ENCODE results near the gene COX6B1. TPM values are rescaled to one million over a fixed set of nuclear protein-coding genes. Genes with fewer than 3 reads are reported as not detected.
A peak's percentile ranks its signal among the peaks of the same experiment; 100 is the strongest.
"Not testable (repeated sequence)": the region's sequence is repeated elsewhere in the genome, so short reads cannot be mapped to it uniquely, and the experiment has no call there.

COX6B1 gene
- polyA plus RNA-seq (2013, experiment 1 of 2) = 690 TPM
- polyA plus RNA-seq (2013, experiment 2 of 2) = 727 TPM

- Histone ChIP-seq H3K23ac (ENCODE audit: low read length in 2 of 2) (no peak within 1 kb of the TSS), H3K27ac (ENCODE audit: low read length, poor library complexity, severe bottlenecking) (peak within 1 kb of the TSS; percentile 43), H3K36me3 (ENCODE audit: control insufficient read depth in 1 of 2, insufficient read depth in 2 of 2, low read depth in 1 of 2, low read length in 2 of 2) (peaks cover 13 to 19% of the 10 kb centered on the region in 2 experiments), H4K91ac (ENCODE audit: low read length) (no peak within 1 kb of the TSS), H3K14ac (ENCODE audit: low read length in 2 of 2) (no peak within 1 kb of the TSS), H2BK12ac (ENCODE audit: low read length in 2 of 2) (peak within 1 kb of the TSS in 1 of 2 experiments; percentile 55), H2AFZ (ENCODE audit: low read depth, low read length) (peak within 1 kb of the TSS; percentile 80), H2BK120ac (ENCODE audit: low read depth, low read length) (no peak within 1 kb of the TSS), H3K9ac (ENCODE audit: low read length) (peak within 1 kb of the TSS; percentile 96), H3K18ac (ENCODE audit: low read depth in 1 of 2, low read length in 2 of 2) (peak within 1 kb of the TSS; percentile 12 to 48), H3K4me1 (ENCODE audit: control insufficient read depth, insufficient read depth, low read depth, low read length) (peaks cover 9% of the 10 kb centered on the region), H3K4me2 (ENCODE audit: low read length, poor library complexity, severe bottlenecking) (peak within 1 kb of the TSS; percentile 59), H2BK5ac (ENCODE audit: low read depth, low read length, poor library complexity, severe bottlenecking) (no peak within 1 kb of the TSS), H3K4me3 (ENCODE audit: insufficient read depth in 1 of 2, low read depth in 1 of 2, low read length in 2 of 2) (peak within 1 kb of the TSS; percentile 74 to 96), H2BK15ac (ENCODE audit: low read depth, poor library complexity, severe bottlenecking) (no peak within 1 kb of the TSS), H3K4ac (ENCODE audit: low read depth in 1 of 2, low read length in 2 of 2) (peak within 1 kb of the TSS in 1 of 2 experiments; percentile 78), H2AK5ac (ENCODE audit: low read length, severe bottlenecking) (no peak within 1 kb of the TSS), H3K9me3 (ENCODE audit: control insufficient read depth, low read length) (no peaks in the 10 kb centered on the region), H3K27me3 (ENCODE audit: control insufficient read depth in 1 of 2, insufficient read depth in 1 of 2, low read length in 2 of 2) (no peaks in the 10 kb centered on the region), H4K8ac (ENCODE audit: low read length) (no peak within 1 kb of the TSS), H3K79me1 (replicated peaks; ENCODE audit: low read length, poor library complexity, severe bottlenecking) (peaks cover 13% of the 10 kb centered on the region)
- DNase-seq = peak; percentile 99
- under 1% methylated on average over 46 of the region's 46 CpGs for WGBS
Measured at GRCh38 chr19:35648017-35648961, at the start of gene COX6B1. TSS of gene COX6B1 (plus strand) at chr19:35648323. CDS start at chr19:35651244, 2,921 bp downstream.

GRCh38 chr19:35601971-35602370, 46.2 kb upstream of the COX6B1 start:
- no peak for DNase-seq
- H3K4me1 ChIP-seq (ENCODE audit: control insufficient read depth, insufficient read depth, low read depth, low read length) = peaks cover 1% of the 10 kb centered on the region
- no peak overlapping the region for H3K18ac ChIP-seq (ENCODE audit: low read depth in 1 of 2, low read length in 2 of 2)
- H3K4me3 ChIP-seq (ENCODE audit: insufficient read depth in 1 of 2, low read depth in 1 of 2, low read length in 2 of 2) = no peak overlapping the region
- no peak overlapping the region for H3K14ac ChIP-seq (ENCODE audit: low read length in 2 of 2)
- H2BK12ac ChIP-seq (ENCODE audit: low read length in 2 of 2) = no peak overlapping the region
- no peaks in the 10 kb centered on the region for H3K79me1 ChIP-seq (replicated peaks; ENCODE audit: low read length, poor library complexity, severe bottlenecking)
- no peaks in the 10 kb centered on the region for H3K36me3 ChIP-seq (ENCODE audit: control insufficient read depth in 1 of 2, insufficient read depth in 2 of 2, low read depth in 1 of 2, low read length in 2 of 2)
- 100% methylated on average over 2 of the region's 3 CpGs for WGBS
- H3K4ac ChIP-seq (ENCODE audit: low read depth in 1 of 2, low read length in 2 of 2) = no peak overlapping the region
- H2AK5ac ChIP-seq (ENCODE audit: low read length, severe bottlenecking) = no peak overlapping the region
- no peak overlapping the region for H3K27ac ChIP-seq (ENCODE audit: low read length, poor library complexity, severe bottlenecking)
- H2BK15ac ChIP-seq (ENCODE audit: low read depth, poor library complexity, severe bottlenecking) = no peak overlapping the region
- no peak overlapping the region for H2BK120ac ChIP-seq (ENCODE audit: low read depth, low read length)
- H4K91ac ChIP-seq (ENCODE audit: low read length) = no peak overlapping the region
- no peak overlapping the region for H3K9ac ChIP-seq (ENCODE audit: low read length)
- H3K27me3 ChIP-seq (ENCODE audit: control insufficient read depth in 1 of 2, insufficient read depth in 1 of 2, low read length in 2 of 2) = peaks cover 0 to 12% of the 10 kb centered on the region in 2 experiments
- no peak overlapping the region for H3K23ac ChIP-seq (ENCODE audit: low read length in 2 of 2)
- H2BK5ac ChIP-seq (ENCODE audit: low read depth, low read length, poor library complexity, severe bottlenecking) = no peak overlapping the region
- H3K9me3 ChIP-seq (ENCODE audit: control insufficient read depth, low read length) = peaks cover 4% of the 10 kb centered on the region
- no peak overlapping the region for H2AFZ ChIP-seq (ENCODE audit: low read depth, low read length)
- H3K4me2 ChIP-seq (ENCODE audit: low read length, poor library complexity, severe bottlenecking) = no peak overlapping the region
- H4K8ac ChIP-seq (ENCODE audit: low read length) = no peak overlapping the region

GRCh38 chr19:35604436-35604835, 43.7 kb upstream of the COX6B1 start:
- not testable (repeated sequence) for H3K4ac ChIP-seq (ENCODE audit: low read depth in 1 of 2, low read length in 2 of 2); H3K18ac ChIP-seq (ENCODE audit: low read depth in 1 of 2, low read length in 2 of 2); H2BK15ac ChIP-seq (ENCODE audit: low read depth, poor library complexity, severe bottlenecking); H3K4me3 ChIP-seq (ENCODE audit: insufficient read depth in 1 of 2, low read depth in 1 of 2, low read length in 2 of 2); H2BK5ac ChIP-seq (ENCODE audit: low read depth, low read length, poor library complexity, severe bottlenecking); H3K4me1 ChIP-seq (ENCODE audit: control insufficient read depth, insufficient read depth, low read depth, low read length); H4K91ac ChIP-seq (ENCODE audit: low read length); H2AK5ac ChIP-seq (ENCODE audit: low read length, severe bottlenecking); H4K8ac ChIP-seq (ENCODE audit: low read length); DNase-seq; H3K27ac ChIP-seq (ENCODE audit: low read length, poor library complexity, severe bottlenecking); H3K36me3 ChIP-seq (ENCODE audit: control insufficient read depth in 1 of 2, insufficient read depth in 2 of 2, low read depth in 1 of 2, low read length in 2 of 2); H3K14ac ChIP-seq (ENCODE audit: low read length in 2 of 2); H2AFZ ChIP-seq (ENCODE audit: low read depth, low read length); H3K79me1 ChIP-seq (replicated peaks; ENCODE audit: low read length, poor library complexity, severe bottlenecking); H2BK12ac ChIP-seq (ENCODE audit: low read length in 2 of 2); H3K23ac ChIP-seq (ENCODE audit: low read length in 2 of 2); H3K4me2 ChIP-seq (ENCODE audit: low read length, poor library complexity, severe bottlenecking); H2BK120ac ChIP-seq (ENCODE audit: low read depth, low read length); H3K9ac ChIP-seq (ENCODE audit: low read length)
- H3K9me3 ChIP-seq (ENCODE audit: control insufficient read depth, low read length) = peaks cover 16% of the 10 kb centered on the region
- 80% methylated on average over 4 of the region's 4 CpGs for WGBS
- H3K27me3 ChIP-seq (ENCODE audit: control insufficient read depth in 1 of 2, insufficient read depth in 1 of 2, low read length in 2 of 2) = peaks cover 0 to 12% of the 10 kb centered on the region in 2 experiments

- H4K8ac ChIP-seq (ENCODE audit: low read length); H3K4me2 ChIP-seq (ENCODE audit: low read length, poor library complexity, severe bottlenecking); H3K14ac ChIP-seq (ENCODE audit: low read length in 2 of 2); H2BK5ac ChIP-seq (ENCODE audit: low read depth, low read length, poor library complexity, severe bottlenecking); DNase-seq; H4K91ac ChIP-seq (ENCODE audit: low read length); H2AFZ ChIP-seq (ENCODE audit: low read depth, low read length); H3K79me1 ChIP-seq (replicated peaks; ENCODE audit: low read length, poor library complexity, severe bottlenecking); H2BK120ac ChIP-seq (ENCODE audit: low read depth, low read length); H3K4me1 ChIP-seq (ENCODE audit: control insufficient read depth, insufficient read depth, low read depth, low read length); H2BK15ac ChIP-seq (ENCODE audit: low read depth, poor library complexity, severe bottlenecking); H3K4me3 ChIP-seq (ENCODE audit: insufficient read depth in 1 of 2, low read depth in 1 of 2, low read length in 2 of 2); H3K18ac ChIP-seq (ENCODE audit: low read depth in 1 of 2, low read length in 2 of 2); H3K27ac ChIP-seq (ENCODE audit: low read length, poor library complexity, severe bottlenecking); H3K4ac ChIP-seq (ENCODE audit: low read depth in 1 of 2, low read length in 2 of 2); H3K9ac ChIP-seq (ENCODE audit: low read length); H3K23ac ChIP-seq (ENCODE audit: low read length in 2 of 2); H2AK5ac ChIP-seq (ENCODE audit: low read length, severe bottlenecking); H3K36me3 ChIP-seq (ENCODE audit: control insufficient read depth in 1 of 2, insufficient read depth in 2 of 2, low read depth in 1 of 2, low read length in 2 of 2); H2BK12ac ChIP-seq (ENCODE audit: low read length in 2 of 2): not testable (repeated sequence)
- Histone ChIP-seq H3K9me3 (ENCODE audit: control insufficient read depth, low read length) (peaks cover 16% of the 10 kb centered on the region), H3K27me3 (ENCODE audit: control insufficient read depth in 1 of 2, insufficient read depth in 1 of 2, low read length in 2 of 2) (peaks cover 5 to 10% of the 10 kb centered on the region in 2 experiments)
- WGBS = 75% methylated on average over 3 of the region's 8 CpGs
Measured at GRCh38 chr19:35607170-35607569, 41.0 kb upstream of the COX6B1 start.

Data from mesenchymal stem cell (in vitro differentiated cells and primary cell).